Neural progenitor cell (in vitro differentiated cells): ENCODE results near the gene RGS3. TPM values are rescaled to one million over a fixed set of nuclear protein-coding genes. Genes with fewer than 3 reads are reported as not detected.

Experiments used
- DNase-seq: peaks from one replicate; pipeline ENCODE4 v3.0.0-alpha.2; 2016; ENCODE audit warnings: low spot score
- H2AFZ ChIP-seq: fragments of 200-600 bp; sonication (generic); replicated peaks from 2 replicates; pipeline ENCODE4 v1.6.1; 2016; ENCODE audit warnings: antibody characterized with exemption
- H3F3A ChIP-seq: fragments of 200-600 bp; sonication (generic); 2 replicates; pipeline ENCODE4 v1.6.1; 2016; ENCODE audit warnings: antibody characterized with exemption, low read depth
- H3K27ac ChIP-seq: fragments of 200-600 bp; sonication (generic); 2 replicates; pipeline ENCODE4 v1.5.1; 2016; ENCODE audit warnings: mild to moderate bottlenecking
- H3K27me3 ChIP-seq: fragments of 200-600 bp; sonication (generic); 2 replicates; pipeline ENCODE4 v1.6.1; 2016; ENCODE audit warnings: mild to moderate bottlenecking, moderate library complexity
- H3K36me3 ChIP-seq: fragments of 200-600 bp; sonication (generic); 2 replicates; pipeline ENCODE4 v1.5.1; 2016
- H3K4me1 ChIP-seq: fragments of 200-600 bp; sonication (generic); 2 replicates; pipeline ENCODE4 v1.6.1; 2016; ENCODE audit warnings: mixed run types
- H3K4me2 ChIP-seq: fragments of 200-600 bp; sonication (generic); 2 replicates; pipeline ENCODE4 v1.6.1; 2016
- H3K4me3 ChIP-seq: fragments of 200-600 bp; sonication (generic); 2 replicates; pipeline ENCODE4 v1.5.1; 2016
- H3K79me2 ChIP-seq: fragments of 200-600 bp; sonication (generic); 2 replicates; pipeline ENCODE4 v1.6.1; 2016; ENCODE audit warnings: low read depth
- H3K9ac ChIP-seq: fragments of 200-600 bp; sonication (generic); 2 replicates; pipeline ENCODE4 v1.6.1; 2016
- H3K9me3 ChIP-seq: fragments of 200-600 bp; sonication (generic); 2 replicates; pipeline ENCODE4 v1.5.1; 2016; ENCODE audit warnings: low read depth
- H4K20me1 ChIP-seq: fragments of 200-600 bp; sonication (generic); 2 replicates; pipeline ENCODE4 v1.6.1; 2016; ENCODE audit warnings: low read depth
- H3K27ac Mint-ChIP-seq: 3 replicates; pipeline ENCODE4 v1.8.0; 2021; ENCODE audit warnings: mixed read lengths
- H3K27me3 Mint-ChIP-seq: 2 replicates; pipeline ENCODE4 v1.8.0; 2022; ENCODE audit warnings: low read depth, mild to moderate bottlenecking, inconsistent platforms, moderate library complexity, mixed read lengths; ENCODE audit not compliant: insufficient read depth
- H3K36me3 Mint-ChIP-seq: 3 replicates; pipeline ENCODE4 v1.8.0; 2021; ENCODE audit warnings: mixed read lengths
- H3K4me1 Mint-ChIP-seq: 3 replicates; pipeline ENCODE4 v1.8.0; 2021; ENCODE audit warnings: mixed read lengths
- H3K4me3 Mint-ChIP-seq: 3 replicates; pipeline ENCODE4 v1.8.0; 2021; ENCODE audit warnings: mild to moderate bottlenecking, moderate library complexity, mixed read lengths
- H3K9me3 Mint-ChIP-seq: 3 replicates; pipeline ENCODE4 v1.8.0; 2020; ENCODE audit warnings: mixed read lengths
- EZH2 ChIP-seq: fragments of 200-600 bp; sonication (generic); IDR thresholded peaks from 2 replicates; pipeline ENCODE4 v1.6.1; 2017; ENCODE audit warnings: antibody characterized with exemption, mild to moderate bottlenecking, moderate library complexity
- EZH2phosphoT487 ChIP-seq: fragments of 200-600 bp; sonication (generic); IDR thresholded peaks from 2 replicates; pipeline ENCODE4 v1.6.1; 2017; ENCODE audit warnings: antibody characterized with exemption
- total RNA-seq: library from RNA; depleted of rRNA; stranded (reverse); fragments of >200 nt; gene quantifications from 2 replicates; pipeline ENCODE4 v1.2.3, GENCODE V29; 2015; ENCODE audit warnings: low replicate concordance
- TF ChIP-seq, protein P1 (sequence below): fragments of 200-600 bp; sonication (generic); IDR thresholded peaks from 2 replicates; pipeline ENCODE4 v1.5.1; 2017; ENCODE audit warnings: antibody characterized with exemption, mild to moderate bottlenecking

RGS3 gene
- total RNA-seq, 1 donor from 2014 or later, result 30.3 TPM

- peaks cover 38% of the 10 kb centered on the region for H3K4me1 Mint-ChIP-seq
- Histone ChIP-seq H3K79me2 (no peaks in the 10 kb centered on the region), H3K4me3 (no peak overlapping the region), H3K36me3 (no peaks in the 10 kb centered on the region), H2AFZ (no peak overlapping the region), H3K4me2 (no peak overlapping the region), H3K9me3 (no peaks in the 10 kb centered on the region), H4K20me1 (no peaks in the 10 kb centered on the region), H3K4me1 (no peaks in the 10 kb centered on the region), H3K27ac (no peak overlapping the region), H3F3A (no peaks in the 10 kb centered on the region), H3K9ac (no peak overlapping the region), H3K27me3 (no peaks in the 10 kb centered on the region)
- no peaks in the 10 kb centered on the region for H3K9me3 Mint-ChIP-seq
- no peak overlapping the region for H3K4me3 Mint-ChIP-seq
- no peak overlapping the region for H3K27ac Mint-ChIP-seq
- no peak for DNase-seq
- H3K27me3 Mint-ChIP-seq, result peaks cover 2% of the 10 kb centered on the region
- peaks cover 5% of the 10 kb centered on the region for H3K36me3 Mint-ChIP-seq
- TF ChIP-seq EZH2phosphoT487 (no peak), EZH2 (no peak)
- TF ChIP-seq, protein P1, sequence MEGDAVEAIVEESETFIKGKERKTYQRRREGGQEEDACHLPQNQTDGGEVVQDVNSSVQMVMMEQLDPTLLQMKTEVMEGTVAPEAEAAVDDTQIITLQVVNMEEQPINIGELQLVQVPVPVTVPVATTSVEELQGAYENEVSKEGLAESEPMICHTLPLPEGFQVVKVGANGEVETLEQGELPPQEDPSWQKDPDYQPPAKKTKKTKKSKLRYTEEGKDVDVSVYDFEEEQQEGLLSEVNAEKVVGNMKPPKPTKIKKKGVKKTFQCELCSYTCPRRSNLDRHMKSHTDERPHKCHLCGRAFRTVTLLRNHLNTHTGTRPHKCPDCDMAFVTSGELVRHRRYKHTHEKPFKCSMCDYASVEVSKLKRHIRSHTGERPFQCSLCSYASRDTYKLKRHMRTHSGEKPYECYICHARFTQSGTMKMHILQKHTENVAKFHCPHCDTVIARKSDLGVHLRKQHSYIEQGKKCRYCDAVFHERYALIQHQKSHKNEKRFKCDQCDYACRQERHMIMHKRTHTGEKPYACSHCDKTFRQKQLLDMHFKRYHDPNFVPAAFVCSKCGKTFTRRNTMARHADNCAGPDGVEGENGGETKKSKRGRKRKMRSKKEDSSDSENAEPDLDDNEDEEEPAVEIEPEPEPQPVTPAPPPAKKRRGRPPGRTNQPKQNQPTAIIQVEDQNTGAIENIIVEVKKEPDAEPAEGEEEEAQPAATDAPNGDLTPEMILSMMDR, result no peak
Measured at GRCh38 chr9:113585555-113585954, 122.0 kb downstream of the RGS3 start.

DNA sequence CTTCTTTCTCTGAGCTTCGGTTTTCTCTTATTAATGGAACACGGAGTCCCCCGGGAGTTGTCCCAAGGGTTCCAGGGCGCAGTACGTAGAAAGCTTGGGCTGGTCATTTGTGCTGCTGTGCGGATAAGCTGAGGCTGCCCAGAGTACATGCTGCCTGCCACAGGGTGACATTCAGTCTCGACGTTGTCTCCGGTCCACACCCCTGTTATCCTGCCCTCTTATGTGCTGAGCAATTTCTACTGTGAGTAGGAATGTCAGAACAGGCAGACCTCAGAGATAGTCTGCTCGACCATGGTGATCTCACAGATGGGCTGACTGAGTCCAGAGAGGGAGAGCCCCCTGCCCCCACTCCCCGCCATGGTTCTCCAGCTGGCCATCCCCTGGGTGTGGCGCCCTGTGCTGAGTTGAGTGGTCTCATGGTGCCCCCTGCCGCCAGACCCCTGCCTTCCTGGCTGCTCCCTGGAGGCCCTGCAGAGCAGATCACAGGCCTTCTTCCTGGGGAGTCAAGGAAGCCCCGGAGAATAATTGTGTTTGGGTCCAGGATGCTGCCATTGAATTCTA is 124.0 kb downstream of the RGS3 start:
- H3K36me3 Mint-ChIP-seq, result peaks cover 5% of the 10 kb centered on the region
- Histone ChIP-seq H3K27me3 (no peaks in the 10 kb centered on the region), H3K79me2 (no peaks in the 10 kb centered on the region), H3K4me1 (peaks cover 8% of the 10 kb centered on the region), H3K4me3 (no peak overlapping the region), H4K20me1 (no peaks in the 10 kb centered on the region), H2AFZ (no peak overlapping the region), H3K4me2 (no peak overlapping the region), H3K36me3 (no peaks in the 10 kb centered on the region), H3K9ac (no peak overlapping the region), H3K9me3 (no peaks in the 10 kb centered on the region), H3K27ac (no peak overlapping the region), H3F3A (peaks cover 6% of the 10 kb centered on the region)
- peaks cover 46% of the 10 kb centered on the region for H3K4me1 Mint-ChIP-seq
- DNase-seq, result peak; percentile 80
- H3K27ac Mint-ChIP-seq, result no peak overlapping the region
- no peak overlapping the region for H3K4me3 Mint-ChIP-seq
- no peaks in the 10 kb centered on the region for H3K9me3 Mint-ChIP-seq
- TF ChIP-seq, protein P1, result peak; percentile 75
- no peak for TF ChIP-seq EZH2phosphoT487
- peaks cover 2% of the 10 kb centered on the region for H3K27me3 Mint-ChIP-seq

GRCh38 chr9:113588242-113588810 is 124.8 kb downstream of the RGS3 start:
- H3K27me3 Mint-ChIP-seq, result peaks cover 2% of the 10 kb centered on the region
- DNase-seq, result no peak
- H3K4me1 Mint-ChIP-seq, result peaks cover 46% of the 10 kb centered on the region
- Histone ChIP-seq H3K36me3 (no peaks in the 10 kb centered on the region), H3K27me3 (no peaks in the 10 kb centered on the region), H3F3A (peaks cover 6% of the 10 kb centered on the region), H2AFZ (no peak overlapping the region), H3K27ac (no peak overlapping the region), H4K20me1 (no peaks in the 10 kb centered on the region), H3K4me2 (no peak overlapping the region), H3K9me3 (no peaks in the 10 kb centered on the region), H3K9ac (no peak overlapping the region), H3K79me2 (no peaks in the 10 kb centered on the region), H3K4me1 (peaks cover 16% of the 10 kb centered on the region), H3K4me3 (no peak overlapping the region)
- H3K27ac Mint-ChIP-seq, result peak overlapping the region; percentile 86
- TF ChIP-seq, protein P1, result no peak
- no peak for TF ChIP-seq EZH2
- TF ChIP-seq EZH2phosphoT487, result no peak
- H3K4me3 Mint-ChIP-seq, result no peak overlapping the region
- peaks cover 5% of the 10 kb centered on the region for H3K36me3 Mint-ChIP-seq
- H3K9me3 Mint-ChIP-seq, result no peaks in the 10 kb centered on the region
